ENCODE measurements around the gene CFAP20DC. TPM values are rescaled to one million over a fixed set of nuclear protein-coding genes. Genes with fewer than 3 reads are reported as not detected.

The CFAP20DC gene
- total and polyA plus RNA-seq, 2 of the 13 experiments (the other 11 are each of a cell fraction or from before 2014, with no cell fraction given): not detected

- H3K4me2 ChIP-seq (ENCODE audit: low read depth, low read length): no peak overlapping the region
- no peak overlapping the region for H3K27ac ChIP-seq (ENCODE audit: extremely low read length, insufficient read depth, low read length)
- H3K36me3 ChIP-seq (replicated peaks in 1 of 2; ENCODE audit: control insufficient read depth in 1 of 2, insufficient read depth in 2 of 2, low read length in 2 of 2): no peaks in the 10 kb centered on the region
- no TSS peak for BruUV-seq (replicated peaks)
- no peak overlapping the region for H3K4me3 ChIP-seq (replicated peaks in 1 of 3; ENCODE audit: insufficient read depth in 1 of 3, low read depth in 2 of 3, low read length in 3 of 3)
- 36% methylated on average over 3 of the region's 3 CpGs for WGBS (ENCODE audit: low lambda C conversion rate)
- TF ChIP-seq CEBPB (IDR thresholded peaks at IDR 0.05; ENCODE audit: borderline replicate concordance, low read depth, low read length) (peak; percentile 74; the same call in 1 of the 2 replicates), ZNF740 (CRISPR knock-in tag; IDR thresholded peaks at IDR 0.05) (no peak), ZNF777 (CRISPR knock-in tag; IDR thresholded peaks at IDR 0.05) (no peak)
- no peaks in the 10 kb centered on the region for H3K79me2 ChIP-seq (ENCODE audit: insufficient read depth, low read length)
- no peaks in the 10 kb centered on the region for H4K20me1 ChIP-seq (ENCODE audit: insufficient read depth, low read length)
- intact Hi-C loops (cut with micrococcal nuclease; ENCODE audit: unreplicated experiment): no loop called here
- H3K4me1 ChIP-seq (ENCODE audit: insufficient read depth, low read length): no peaks in the 10 kb centered on the region
- H3K9ac ChIP-seq (ENCODE audit: insufficient read depth, low read depth, low read length): no peak overlapping the region
- FAIRE-seq (no peak), ATAC-seq (no peak), DNase-seq (ENCODE audit: low spot score) (no peak)
- CTCF ChIA-PET (ENCODE audit: low intra/inter-chr PET ratio, low total read pairs): no interaction called here
- no peaks in the 10 kb centered on the region for H3K9me3 ChIP-seq (ENCODE audit: low read length)
- no peak overlapping the region for H2AFZ ChIP-seq (ENCODE audit: low read length)
- no peaks in the 10 kb centered on the region; a peak in 2 of 5 replicates for H3K27me3 ChIP-seq (ENCODE audit: control insufficient read depth in 1 of 2, insufficient read depth in 2 of 2, low read length in 2 of 2)
- POLR2A ChIA-PET: no interaction called here
- in situ Hi-C loops (cut with HindIII; ENCODE audit: extremely low pct_ligation_motif_present, low pct_unique_long_range_greater_than_20kb): no loop called here
Observed at GRCh38 chr3:58746758-58747157, 303.1 kb downstream of the CFAP20DC start.

GRCh38 chr3:58743296-58743695 lies 306.5 kb downstream of the CFAP20DC start:
- no TSS peak for BruUV-seq (replicated peaks)
- intact Hi-C loops (cut with micrococcal nuclease; ENCODE audit: unreplicated experiment): no loop called here
- TF ChIP-seq TRAFD1 (CRISPR knock-in tag; IDR thresholded peaks at IDR 0.05; ENCODE audit: borderline replicate concordance) (no peak), PBX3 (CRISPR knock-in tag; IDR thresholded peaks at IDR 0.05; ENCODE audit: borderline replicate concordance) (no peak), ZNF687 (CRISPR knock-in tag; IDR thresholded peaks at IDR 0.05) (no peak), ZNF282 (IDR thresholded peaks at IDR 0.05; ENCODE audit: partially characterized antibody) (no peak)

More at GRCh38 chr3:58743296-58743695, 306.5 kb downstream of the CFAP20DC start:
- Histone ChIP-seq H3K9ac (ENCODE audit: insufficient read depth, low read depth, low read length) (no peak overlapping the region), H3K4me2 (ENCODE audit: low read depth, low read length) (no peak overlapping the region), H3K9me3 (ENCODE audit: low read length) (no peaks in the 10 kb centered on the region), H3K4me3 (replicated peaks in 1 of 3; ENCODE audit: insufficient read depth in 1 of 3, low read depth in 2 of 3, low read length in 3 of 3) (no peak overlapping the region), H4K20me1 (ENCODE audit: insufficient read depth, low read length) (no peaks in the 10 kb centered on the region), H3K27me3 (ENCODE audit: control insufficient read depth in 1 of 2, insufficient read depth in 2 of 2, low read length in 2 of 2) (no peaks in the 10 kb centered on the region; a peak in 1 of 5 replicates), H3K27ac (ENCODE audit: extremely low read length, insufficient read depth, low read length) (no peak overlapping the region), H3K4me1 (ENCODE audit: insufficient read depth, low read length) (no peaks in the 10 kb centered on the region), H3K36me3 (replicated peaks in 1 of 2; ENCODE audit: control insufficient read depth in 1 of 2, insufficient read depth in 2 of 2, low read length in 2 of 2) (no peaks in the 10 kb centered on the region), H3K79me2 (ENCODE audit: insufficient read depth, low read length) (no peaks in the 10 kb centered on the region), H2AFZ (ENCODE audit: low read length) (no peak overlapping the region)
- DNase-seq (ENCODE audit: low spot score) (no peak), FAIRE-seq (no peak), ATAC-seq (no peak)
- in situ Hi-C loops (cut with HindIII; ENCODE audit: extremely low pct_ligation_motif_present, low pct_unique_long_range_greater_than_20kb): no loop called here
- ChIA-PET CTCF (ENCODE audit: low intra/inter-chr PET ratio, low total read pairs) (no interaction called here), POLR2A (no interaction called here)
- WGBS (ENCODE audit: low lambda C conversion rate): 0% methylated on average over 1 of the region's 1 CpG

All from HepG2 (cell line).